Cardiac muscle cell (in vitro differentiated cells and primary cell): ENCODE measurements around the gene ZSCAN22. TPM values are rescaled to one million over a fixed set of nuclear protein-coding genes. Genes with fewer than 3 reads are reported as not detected.
A peak's percentile ranks its signal among the peaks of the same experiment; 100 is the strongest.

Experiments used
- DNase-seq, 2 donors: peaks; one replicate each; pipeline versions ENCODE4 v3.0.0 to v3.0.0-alpha.2; 2010 to 2017; ENCODE audit warnings: low read depth in 1 of 2, low spot score in 1 of 2
- H3K27ac ChIP-seq: fragments of 200-600 bp; sonication (generic); 2 replicates; pipeline ENCODE4 v1.5.1; 2016
- H3K27me3 ChIP-seq: fragments of 200-600 bp; sonication (generic); 2 replicates; pipeline ENCODE4 v1.6.0; 2016; ENCODE audit warnings: control low read depth
- H3K36me3 ChIP-seq: fragments of 200-600 bp; sonication (generic); 2 replicates; pipeline ENCODE4 v1.5.1; 2016; ENCODE audit warnings: control low read depth
- H3K4me1 ChIP-seq: fragments of 200-600 bp; sonication (generic); 2 replicates; pipeline ENCODE4 v1.8.1; 2017; ENCODE audit warnings: low read depth, mild to moderate bottlenecking, mixed run types
- H3K4me3 ChIP-seq: fragments of 200-600 bp; sonication (generic); 2 replicates; pipeline ENCODE4 v1.5.1; 2016; ENCODE audit warnings: mild to moderate bottlenecking
- H3K9me3 ChIP-seq: fragments of 200-600 bp; sonication (generic); 2 replicates; pipeline ENCODE4 v1.5.1; 2017; ENCODE audit warnings: low read depth, mild to moderate bottlenecking, control low read depth
- polyA plus RNA-seq: library from polyadenylated mRNA; unstranded; fragments of >200 nt; fragmentation: Nextera tagmentation; extraction: Ambion mirVana; gene quantifications from 2 replicates; pipeline ENCODE4 v1.2.1, GENCODE V29; 2016
- total RNA-seq: library from RNA; depleted of rRNA; stranded (reverse); fragments of >200 nt; gene quantifications from 2 replicates; pipeline ENCODE4 v1.2.3, GENCODE V29; 2016
- TF ChIP-seq, protein P1 (sequence below): IDR thresholded peaks from 2 replicates; pipeline ENCODE4 v1.5.1; 2012; ENCODE audit warnings: low read depth, mild to moderate bottlenecking, low read length

ZSCAN22 gene
- total and polyA plus RNA-seq, 2 experiments from 2014 or later, result 2.5 to 4.2 TPM

- Histone ChIP-seq H3K9me3 (no peaks in the 10 kb centered on the region), H3K27me3 (no peaks in the 10 kb centered on the region), H3K27ac (no peak overlapping the region), H3K4me3 (no peak overlapping the region), H3K36me3 (peaks cover 15% of the 10 kb centered on the region), H3K4me1 (no peaks in the 10 kb centered on the region)
- peak; percentile 64 to 80 for DNase-seq
- TF ChIP-seq, protein P1, sequence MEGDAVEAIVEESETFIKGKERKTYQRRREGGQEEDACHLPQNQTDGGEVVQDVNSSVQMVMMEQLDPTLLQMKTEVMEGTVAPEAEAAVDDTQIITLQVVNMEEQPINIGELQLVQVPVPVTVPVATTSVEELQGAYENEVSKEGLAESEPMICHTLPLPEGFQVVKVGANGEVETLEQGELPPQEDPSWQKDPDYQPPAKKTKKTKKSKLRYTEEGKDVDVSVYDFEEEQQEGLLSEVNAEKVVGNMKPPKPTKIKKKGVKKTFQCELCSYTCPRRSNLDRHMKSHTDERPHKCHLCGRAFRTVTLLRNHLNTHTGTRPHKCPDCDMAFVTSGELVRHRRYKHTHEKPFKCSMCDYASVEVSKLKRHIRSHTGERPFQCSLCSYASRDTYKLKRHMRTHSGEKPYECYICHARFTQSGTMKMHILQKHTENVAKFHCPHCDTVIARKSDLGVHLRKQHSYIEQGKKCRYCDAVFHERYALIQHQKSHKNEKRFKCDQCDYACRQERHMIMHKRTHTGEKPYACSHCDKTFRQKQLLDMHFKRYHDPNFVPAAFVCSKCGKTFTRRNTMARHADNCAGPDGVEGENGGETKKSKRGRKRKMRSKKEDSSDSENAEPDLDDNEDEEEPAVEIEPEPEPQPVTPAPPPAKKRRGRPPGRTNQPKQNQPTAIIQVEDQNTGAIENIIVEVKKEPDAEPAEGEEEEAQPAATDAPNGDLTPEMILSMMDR, result no peak
Measured at GRCh38 chr19:58317476-58318072, 9.2 kb upstream of the ZSCAN22 start.

GRCh38 chr19:58318297-58318696 is 8.5 kb upstream of the ZSCAN22 start:
- TF ChIP-seq, protein P1, result no peak
- no peaks in the 10 kb centered on the region for H3K27me3 ChIP-seq
- H3K36me3 ChIP-seq, result peaks cover 8% of the 10 kb centered on the region
- H3K4me3 ChIP-seq, result no peak overlapping the region
- no peaks in the 10 kb centered on the region for H3K4me1 ChIP-seq
- no peak for DNase-seq
- no peaks in the 10 kb centered on the region for H3K9me3 ChIP-seq
- no peak overlapping the region for H3K27ac ChIP-seq

- Histone ChIP-seq H3K27ac (no peak overlapping the region), H3K4me3 (no peak overlapping the region), H3K27me3 (no peaks in the 10 kb centered on the region), H3K36me3 (no peaks in the 10 kb centered on the region), H3K9me3 (no peaks in the 10 kb centered on the region), H3K4me1 (no peaks in the 10 kb centered on the region)
- no peak for DNase-seq
- TF ChIP-seq, protein P1, result no peak
Measured at GRCh38 chr19:58319241-58319640, 7.6 kb upstream of the ZSCAN22 start.

GRCh38 chr19:58325311-58326022 is 1.3 kb upstream of the ZSCAN22 start:
- TF ChIP-seq, protein P1, result no peak
- H3K4me3 ChIP-seq, result peak overlapping the region; percentile 61
- no peaks in the 10 kb centered on the region for H3K36me3 ChIP-seq
- H3K27me3 ChIP-seq, result no peaks in the 10 kb centered on the region
- no peaks in the 10 kb centered on the region for H3K9me3 ChIP-seq
- no peak overlapping the region for H3K27ac ChIP-seq
- H3K4me1 ChIP-seq, result no peaks in the 10 kb centered on the region
- no peak for DNase-seq

- H3K4me1 ChIP-seq, result no peaks in the 10 kb centered on the region
- TF ChIP-seq, protein P1, result no peak
- no peaks in the 10 kb centered on the region for H3K36me3 ChIP-seq
- no peaks in the 10 kb centered on the region for H3K27me3 ChIP-seq
- no peak overlapping the region for H3K27ac ChIP-seq
- no peak for DNase-seq
- no peaks in the 10 kb centered on the region for H3K9me3 ChIP-seq
- peak overlapping the region; percentile 61 for H3K4me3 ChIP-seq
Measured at GRCh38 chr19:58326501-58326913, 287 bp upstream of the ZSCAN22 start.
